HK-2 (cell line): ENCODE data around the gene YWHAQ.
"Not testable (repeated sequence)": the region's sequence is repeated elsewhere in the genome, so short reads cannot be mapped to it uniquely, and the experiment has no call there.

Experiments used
- DNase-seq: peaks from one replicate; pipeline ENCODE4 v3.0.0-alpha.2; 2018; ENCODE audit not compliant: unreplicated experiment

The YWHAQ gene

GRCh38 chr2:9552219-9553178 is 78.3 kb downstream of the YWHAQ start:
- no peak for DNase-seq

- DNase-seq, result not testable (repeated sequence)
These were observed 79.9 kb downstream of the YWHAQ start for GRCh38 chr2:9550859-9551391.

- no peak for DNase-seq
These were observed 81.4 kb downstream of the YWHAQ start for GRCh38 chr2:9549420-9549819.

GRCh38 chr2:9548506-9548905 is 82.3 kb downstream of the YWHAQ start:
- DNase-seq, result no peak

- DNase-seq, result no peak
These were observed 83.4 kb downstream of the YWHAQ start for GRCh38 chr2:9547262-9547991.

GRCh38 chr2:9545502-9545901 is 85.3 kb downstream of the YWHAQ start:
- DNase-seq, result no peak

- DNase-seq, result no peak
These were observed 87.2 kb downstream of the YWHAQ start for GRCh38 chr2:9543557-9543956.

- no peak for DNase-seq
These were observed 91.3 kb downstream of the YWHAQ start for GRCh38 chr2:9539531-9539930.

GRCh38 chr2:9538000-9538507 is 92.7 kb downstream of the YWHAQ start:
- no peak for DNase-seq

GRCh38 chr2:9536504-9536903 is 94.3 kb downstream of the YWHAQ start:
- DNase-seq, result no peak

- no peak for DNase-seq
These were observed 95.6 kb downstream of the YWHAQ start for GRCh38 chr2:9535177-9535576.
